Hippocampal formation (tissue), 2 donors: ENCODE results near the gene CCDC82.

Experiments
- DNase-seq, 2 donors: peaks; one replicate each; lab custom pipeline; 2025; lab: John Stamatoyannopoulos, UW

Gene CCDC82

DNA sequence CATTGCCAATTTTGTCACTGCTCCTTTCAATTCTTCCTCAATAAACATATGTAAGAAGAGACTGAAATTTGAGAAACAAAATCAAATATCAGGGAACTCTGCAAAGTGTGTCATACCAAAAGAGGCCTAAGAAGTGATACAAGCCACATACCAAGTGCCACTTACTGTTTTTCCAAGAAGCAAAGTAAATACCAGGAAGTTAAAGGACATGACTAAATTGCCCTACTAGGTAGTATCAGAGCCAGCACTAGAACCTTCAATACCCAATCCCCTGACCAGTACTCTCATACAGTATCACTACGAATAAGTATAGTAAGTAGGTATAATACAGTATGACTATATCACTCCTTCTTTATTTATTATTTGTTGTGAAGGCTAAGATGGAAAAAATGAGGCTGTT lies 60.3 kb downstream of the CCDC82 start:
- no peak for DNase-seq

DNA sequence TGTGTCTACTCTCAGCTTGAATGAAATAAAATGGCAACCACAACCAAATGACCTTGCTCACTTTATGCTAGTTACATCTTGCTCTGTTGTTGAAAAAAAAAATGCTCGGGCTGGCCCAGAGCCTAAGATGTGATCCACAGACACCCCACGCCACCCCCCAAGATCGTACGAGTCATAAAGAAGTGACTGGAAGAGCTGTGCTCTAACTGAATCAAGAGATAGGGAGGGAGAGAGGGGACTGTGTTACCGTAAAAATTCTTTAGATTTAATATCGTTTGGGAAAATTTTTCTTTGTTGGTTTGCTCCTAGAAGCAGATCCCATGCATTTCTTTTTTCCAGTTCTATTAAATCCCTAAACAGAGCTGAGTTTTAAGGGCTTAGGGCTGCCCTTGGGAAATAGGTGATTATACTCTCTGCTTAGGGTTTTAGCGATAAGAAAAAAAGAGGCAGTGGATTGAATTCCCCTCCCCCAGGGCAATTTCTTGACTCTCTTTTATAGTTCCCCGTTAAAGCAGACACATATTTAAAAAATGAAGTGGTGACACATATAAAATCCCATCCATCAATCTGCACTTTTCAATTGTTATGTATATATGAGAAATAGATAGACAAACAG lies 61.2 kb downstream of the CCDC82 start:
- DNase-seq, result no peak

DNA sequence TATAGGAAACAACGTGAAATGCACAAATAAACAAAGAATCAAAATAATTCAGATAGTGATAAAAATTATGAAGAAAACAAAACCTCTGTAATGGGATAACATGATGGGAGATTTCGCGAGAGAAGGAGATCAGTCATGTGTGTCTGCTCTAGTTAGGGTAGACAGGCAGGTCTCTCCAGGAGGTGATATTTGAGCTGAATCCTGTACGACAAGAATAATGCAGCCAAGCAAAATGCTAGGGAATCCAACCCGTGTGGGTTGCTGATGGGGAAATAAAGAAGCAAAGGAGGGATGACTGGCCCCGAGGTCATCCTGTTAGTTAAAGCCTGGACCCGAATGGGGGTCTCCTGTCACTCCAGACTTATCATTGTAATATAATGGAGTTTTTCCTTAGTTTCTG lies 62.8 kb downstream of the CCDC82 start:
- no peak for DNase-seq

DNA sequence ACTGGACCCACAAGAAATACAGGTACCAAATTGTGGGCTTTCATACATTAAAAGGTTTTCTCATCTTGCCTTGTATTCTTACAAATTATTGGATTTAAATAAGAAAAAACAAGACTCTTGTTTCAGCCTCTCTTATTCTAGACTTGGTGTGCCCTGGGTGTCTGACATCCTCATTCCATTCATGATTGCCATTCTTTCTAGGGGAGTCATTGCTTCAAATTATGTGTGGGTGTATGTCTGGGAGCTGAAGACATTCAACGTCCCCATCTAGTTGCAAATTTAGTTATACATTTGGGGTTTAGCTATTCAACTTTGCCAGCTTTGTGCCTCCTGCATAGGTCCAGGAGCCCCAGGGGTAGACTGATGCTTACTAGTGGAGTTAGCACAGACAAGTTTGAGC lies 64.8 kb downstream of the CCDC82 start:
- DNase-seq, result no peak

DNA sequence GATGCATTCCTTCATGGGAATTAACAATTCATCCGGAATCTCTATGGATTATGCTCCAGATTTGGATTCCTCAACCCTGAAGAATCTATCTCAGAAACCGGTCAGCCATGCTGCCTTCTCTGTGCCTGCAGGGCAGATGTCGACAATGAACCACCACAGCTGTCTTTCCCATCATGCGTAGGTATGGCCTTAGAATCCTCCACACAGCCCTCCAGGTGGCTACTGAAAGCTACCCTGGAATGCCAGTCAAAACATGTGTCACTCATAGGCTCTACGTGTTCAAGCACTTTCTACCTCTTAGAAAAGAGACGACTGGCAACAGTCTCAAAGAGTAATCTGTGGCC lies 66.1 kb downstream of the CCDC82 start:
- no peak for DNase-seq

DNA sequence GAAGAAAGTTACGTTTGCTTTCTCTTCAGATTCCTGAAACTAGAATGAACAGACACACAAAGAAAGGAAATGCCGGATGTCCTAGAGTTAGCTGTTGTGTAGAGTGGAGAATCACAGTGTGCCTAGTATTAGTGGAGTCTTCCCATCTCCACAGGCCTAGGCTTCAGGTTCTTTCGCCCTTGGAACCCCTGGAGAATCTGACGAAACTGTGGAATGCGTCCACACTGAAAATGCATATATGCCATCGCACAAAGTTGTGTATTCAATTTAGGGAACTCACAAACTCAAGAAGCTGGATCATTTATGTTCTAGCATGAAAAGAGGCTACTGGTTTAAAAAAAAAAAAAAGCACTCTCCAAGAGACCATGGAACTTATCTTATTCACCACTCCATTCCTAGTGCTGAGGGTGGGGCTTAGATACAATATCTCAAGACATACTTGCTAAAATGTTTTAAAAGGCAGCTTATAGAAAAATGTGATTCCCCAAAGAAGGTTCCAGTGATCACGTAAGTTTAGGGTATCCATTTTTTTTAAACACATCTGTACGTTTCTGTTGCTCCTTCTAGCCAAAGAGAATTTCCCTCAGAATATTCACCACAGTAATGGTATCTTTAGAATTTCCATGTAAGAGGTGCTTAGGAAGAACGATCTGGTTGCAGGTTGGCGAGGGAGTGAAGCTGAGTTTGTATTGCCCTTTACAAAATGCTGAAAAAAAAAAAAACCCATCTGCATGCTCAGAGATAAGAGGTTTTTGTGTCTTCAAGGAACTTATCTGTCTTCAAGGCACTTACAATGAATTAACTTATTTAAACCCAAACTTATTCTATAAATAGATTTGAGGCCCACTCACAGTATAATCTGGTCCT lies 66.7 kb downstream of the CCDC82 start:
- no peak for DNase-seq

DNA sequence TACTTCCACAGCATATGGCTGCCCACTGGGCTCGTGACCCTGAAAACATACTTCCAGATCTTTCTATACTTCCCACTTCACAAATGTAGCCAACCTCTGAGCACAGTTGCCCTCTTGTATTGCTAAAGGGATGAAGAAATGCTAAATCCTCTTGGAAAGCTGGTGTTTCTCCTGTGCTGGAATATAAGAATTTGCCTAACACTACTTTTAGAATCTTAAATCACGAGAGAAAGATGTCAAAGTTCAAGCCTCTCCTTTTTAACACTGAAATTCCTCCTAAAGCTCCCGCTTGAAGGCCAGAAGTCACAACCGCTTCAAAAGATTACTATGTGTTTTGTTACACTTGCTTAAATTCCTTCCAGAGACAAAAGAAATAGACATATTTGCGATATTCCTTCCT lies 68.6 kb downstream of the CCDC82 start:
- DNase-seq, result no peak

DNA sequence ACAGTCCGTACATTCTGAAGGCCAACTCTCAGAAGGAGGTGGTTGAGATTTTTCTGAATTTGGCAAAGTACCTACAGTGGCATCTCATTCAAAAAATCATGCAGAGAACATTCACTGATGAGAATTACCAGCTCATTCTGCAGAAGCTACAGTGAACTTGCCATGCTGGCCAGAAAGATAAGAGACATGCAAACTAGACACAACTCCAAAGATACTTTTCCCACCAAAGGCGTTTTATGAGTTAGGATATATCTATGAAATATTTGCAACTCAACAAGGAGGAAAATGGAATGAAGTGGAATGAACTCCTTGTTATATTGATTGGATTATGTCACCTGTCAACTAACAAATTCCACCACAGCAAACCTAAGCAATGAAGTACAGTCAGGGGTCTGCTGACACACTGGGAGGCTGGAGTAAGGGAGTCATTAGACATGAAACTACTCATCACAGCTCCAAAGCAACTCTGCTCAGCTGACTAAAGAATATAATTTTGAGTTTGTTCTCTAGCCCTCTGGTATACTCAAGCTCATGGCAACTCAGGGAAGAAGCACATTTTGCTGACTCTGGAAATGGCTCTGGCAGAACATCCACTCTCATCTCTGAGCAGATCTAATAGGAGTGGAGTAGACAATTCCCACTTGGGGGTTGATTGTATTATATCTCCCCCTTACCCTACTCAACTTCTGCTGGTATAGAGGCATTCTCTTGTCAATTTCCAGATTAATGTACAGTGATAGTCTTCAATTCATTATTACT lies 69.6 kb downstream of the CCDC82 start:
- DNase-seq, result no peak

DNA sequence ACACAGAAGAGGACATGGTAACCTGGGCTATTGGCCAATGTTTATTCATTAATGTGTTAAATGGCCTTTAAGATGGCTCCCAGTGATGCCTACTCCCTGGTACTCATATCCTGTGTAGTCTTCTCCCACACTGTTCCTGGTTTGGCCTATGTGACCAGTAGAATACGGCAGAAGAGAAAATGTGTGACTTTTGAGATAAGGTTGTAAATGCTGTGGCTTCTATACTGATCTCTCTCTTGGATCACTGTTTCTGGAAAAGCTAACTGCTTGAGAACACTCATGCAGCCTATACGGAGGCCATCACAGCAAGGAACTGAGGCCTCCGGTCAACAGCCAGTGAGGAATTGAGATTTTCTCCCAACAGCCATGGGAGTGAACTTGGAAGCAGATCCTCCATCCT lies 70.9 kb downstream of the CCDC82 start:
- DNase-seq, result no peak

DNA sequence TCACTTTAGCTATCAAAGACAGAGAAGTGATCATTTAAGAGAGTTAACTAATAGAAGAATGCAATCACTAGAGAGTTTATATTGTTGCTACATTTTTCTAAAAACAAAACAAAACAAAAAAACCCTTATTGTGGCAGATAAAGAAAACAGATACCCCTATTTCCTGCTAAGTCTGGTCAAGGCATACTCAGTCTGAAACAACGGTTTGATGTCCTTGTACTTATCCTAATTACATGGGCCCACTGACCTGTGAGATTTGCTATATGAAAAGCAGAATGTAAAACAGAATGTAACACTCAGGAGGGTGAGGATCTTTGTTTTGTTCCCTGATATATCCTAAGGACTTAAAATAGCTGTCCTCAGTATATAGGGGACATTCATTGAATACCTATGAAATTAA lies 71.3 kb downstream of the CCDC82 start:
- no peak for DNase-seq

DNA sequence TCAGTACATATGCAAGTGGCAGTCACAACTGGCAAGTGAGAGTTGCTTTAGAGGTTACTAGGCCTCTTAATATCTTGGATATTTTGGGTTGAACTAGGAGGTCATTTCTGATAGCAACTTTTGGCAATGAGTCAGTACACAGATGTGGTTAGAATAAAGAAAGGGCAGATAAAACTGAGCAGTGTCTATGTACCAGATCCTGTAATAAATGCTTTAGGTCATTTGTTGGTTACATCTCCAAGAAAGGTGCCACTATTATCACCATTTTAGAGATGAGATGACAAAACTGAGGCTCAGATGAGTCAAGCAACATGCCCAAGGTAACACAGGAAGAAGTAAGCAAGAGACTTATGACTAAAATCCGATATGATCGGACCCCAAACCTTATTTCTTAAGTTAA lies 71.7 kb downstream of the CCDC82 start:
- DNase-seq, result no peak

DNA sequence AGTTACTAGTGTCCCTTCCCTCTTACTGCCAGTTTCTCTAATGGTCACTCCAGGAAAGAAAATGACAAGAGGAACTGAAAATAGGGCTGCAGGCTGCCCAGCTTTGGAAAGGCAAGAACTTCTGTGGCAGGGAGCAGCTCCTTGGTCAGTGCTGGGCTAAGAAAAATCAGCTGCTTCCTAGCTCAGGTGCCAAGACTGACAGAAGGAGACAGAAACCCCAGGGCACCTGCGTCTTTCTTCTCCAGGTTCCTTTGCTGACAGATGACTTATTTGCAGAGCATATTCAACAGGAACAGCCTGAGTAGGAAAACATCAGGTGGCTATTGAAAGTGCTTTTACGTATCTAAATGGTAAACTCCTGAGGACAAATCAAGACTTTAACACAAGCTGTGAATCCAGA lies 72.1 kb downstream of the CCDC82 start:
- DNase-seq, result no peak

DNA sequence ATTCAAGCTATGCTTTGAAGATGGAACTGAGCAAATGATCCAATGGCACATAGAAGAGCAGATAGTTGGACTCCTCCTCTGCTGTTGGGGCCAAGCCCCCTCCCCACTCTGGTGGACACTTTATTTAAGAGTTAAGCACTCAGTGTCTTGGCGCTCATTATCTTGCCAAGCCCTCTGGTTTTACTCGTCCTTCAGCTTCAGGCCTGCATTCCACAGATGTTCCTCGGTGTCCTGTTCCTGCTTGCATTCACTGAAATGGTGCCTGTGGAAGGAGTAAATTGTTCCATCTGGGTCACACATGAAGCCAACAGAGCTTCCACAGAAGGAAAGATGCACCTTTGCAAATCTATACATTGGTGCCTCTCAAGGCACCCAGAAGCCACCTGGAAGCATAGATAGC lies 72.8 kb downstream of the CCDC82 start:
- DNase-seq, result no peak

DNA sequence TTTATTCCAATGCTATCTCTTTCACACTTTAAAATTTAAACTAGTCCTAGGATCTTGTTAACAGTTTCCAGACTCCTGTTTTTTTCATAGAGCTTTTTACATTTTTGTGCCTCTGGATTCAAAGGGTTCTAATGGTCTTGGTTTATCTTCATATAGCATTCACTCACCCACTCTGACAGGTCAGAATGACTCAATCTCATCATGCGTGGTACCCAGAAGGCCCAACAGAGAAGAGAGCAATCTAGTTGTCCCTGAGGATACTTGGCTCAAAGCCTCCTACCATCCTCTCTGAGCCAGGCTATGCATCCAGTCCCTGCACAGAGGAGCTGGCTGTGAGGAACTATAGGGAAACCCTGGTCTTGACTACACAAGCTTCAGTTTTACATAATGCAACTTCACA lies 74.2 kb downstream of the CCDC82 start:
- DNase-seq, result no peak

DNA sequence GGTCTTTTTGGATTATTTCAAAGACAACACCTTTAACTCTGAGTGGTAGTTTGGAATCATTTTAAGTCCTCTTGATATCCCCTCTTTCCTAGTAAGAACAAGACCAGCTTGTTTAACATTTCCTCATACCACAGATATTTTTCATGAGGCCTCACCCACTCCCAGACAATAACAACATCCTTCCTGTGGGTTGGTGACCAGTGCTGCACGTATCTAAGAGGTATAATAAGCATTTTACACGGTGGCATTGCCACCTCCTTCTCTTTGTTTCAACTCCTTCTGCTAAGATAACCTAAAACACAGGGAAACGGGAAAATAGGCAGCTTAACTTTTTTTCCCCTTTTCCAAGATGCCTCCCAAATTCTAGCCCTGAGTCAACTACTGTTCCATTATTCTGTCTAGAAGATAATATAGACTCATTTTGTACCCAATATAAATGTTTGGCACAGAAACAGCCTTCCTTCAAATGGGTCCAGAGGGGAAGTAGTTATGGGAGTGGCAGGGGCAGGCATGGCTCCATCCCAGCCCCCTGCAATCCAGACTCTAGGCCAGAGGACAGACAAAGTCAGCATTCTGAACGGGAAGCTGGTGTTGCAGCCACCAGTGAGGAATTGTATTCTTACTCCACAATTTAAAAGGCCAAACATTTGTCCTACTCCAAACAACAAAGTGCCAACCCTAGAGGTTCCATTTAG lies 75.2 kb downstream of the CCDC82 start:
- DNase-seq, result no peak

DNA sequence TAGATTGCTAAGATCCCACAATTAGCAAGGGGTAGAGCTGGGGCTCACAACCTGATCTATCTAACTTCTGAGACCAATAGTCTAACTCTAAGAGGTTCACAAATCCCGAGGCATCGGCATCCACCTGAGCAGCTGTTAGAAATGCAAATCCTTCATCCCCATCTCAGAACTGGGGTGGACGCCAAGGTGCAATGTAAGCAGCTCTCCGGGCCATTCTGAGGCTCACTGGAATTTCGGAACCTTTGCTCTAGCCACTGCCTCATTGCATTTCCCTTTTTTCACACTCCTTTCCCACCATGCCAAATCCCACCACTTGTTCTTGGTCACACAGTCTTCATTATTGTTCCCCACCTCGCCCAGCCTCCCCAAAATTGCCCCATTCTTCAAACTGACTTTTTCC lies 76.5 kb downstream of the CCDC82 start:
- no peak for DNase-seq

DNA sequence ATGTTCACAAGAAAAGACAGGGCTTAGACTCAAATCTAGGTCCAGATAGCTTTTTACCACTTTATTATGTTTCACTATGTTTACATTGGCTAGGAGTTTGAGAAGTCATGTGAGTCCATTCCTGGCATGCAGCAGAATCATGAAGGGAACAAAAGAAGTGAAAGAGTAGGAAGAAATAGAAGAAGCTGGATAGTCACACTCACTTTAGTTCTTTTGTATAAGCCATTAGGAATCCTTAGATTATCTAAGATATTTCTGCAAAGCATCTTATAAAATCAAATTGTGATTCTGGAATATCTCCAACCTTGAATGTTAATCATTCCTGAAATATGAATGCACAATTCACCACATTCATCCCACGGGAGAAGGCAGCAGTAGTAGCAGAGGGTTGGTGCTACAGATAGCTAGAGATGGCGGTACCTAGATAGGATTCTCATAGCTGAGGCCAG lies 78.6 kb downstream of the CCDC82 start:
- DNase-seq, result no peak

DNA sequence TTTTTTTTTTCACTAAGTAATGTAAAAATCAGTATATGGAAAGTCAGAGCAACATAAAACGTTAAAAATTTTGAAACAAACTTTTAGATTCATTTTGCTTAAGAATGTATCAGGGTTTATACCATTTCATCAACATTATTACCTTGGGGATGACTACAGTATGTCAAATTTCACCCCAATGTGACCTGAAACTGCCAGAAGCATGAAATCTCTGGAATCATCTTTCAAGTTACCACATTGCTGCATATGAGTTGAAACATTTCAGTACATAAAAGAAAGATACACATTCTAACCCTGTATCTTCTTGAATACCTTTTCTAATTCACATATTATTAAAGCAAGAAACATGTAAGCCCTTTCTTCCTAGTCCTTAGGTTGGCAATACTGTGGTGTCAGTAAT lies 79.5 kb downstream of the CCDC82 start:
- no peak for DNase-seq

DNA sequence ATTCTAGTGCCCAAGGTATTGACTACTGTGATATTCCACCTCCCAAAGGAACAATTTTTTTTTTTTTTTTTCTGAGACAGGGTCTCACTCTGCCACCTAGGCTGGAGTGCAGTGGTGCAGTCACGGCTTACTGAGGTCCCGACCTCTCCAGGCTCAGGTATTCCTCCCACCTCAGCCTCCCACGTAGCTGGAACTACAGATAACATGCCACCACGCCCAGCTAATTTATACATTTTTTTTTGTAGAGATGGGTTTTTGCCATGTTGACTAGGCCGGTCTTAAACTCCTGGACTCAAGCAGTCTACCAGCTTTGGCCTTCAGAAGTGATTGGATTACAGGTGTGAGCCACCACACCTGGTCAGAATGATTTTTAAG lies 80.1 kb downstream of the CCDC82 start:
- no peak for DNase-seq

DNA sequence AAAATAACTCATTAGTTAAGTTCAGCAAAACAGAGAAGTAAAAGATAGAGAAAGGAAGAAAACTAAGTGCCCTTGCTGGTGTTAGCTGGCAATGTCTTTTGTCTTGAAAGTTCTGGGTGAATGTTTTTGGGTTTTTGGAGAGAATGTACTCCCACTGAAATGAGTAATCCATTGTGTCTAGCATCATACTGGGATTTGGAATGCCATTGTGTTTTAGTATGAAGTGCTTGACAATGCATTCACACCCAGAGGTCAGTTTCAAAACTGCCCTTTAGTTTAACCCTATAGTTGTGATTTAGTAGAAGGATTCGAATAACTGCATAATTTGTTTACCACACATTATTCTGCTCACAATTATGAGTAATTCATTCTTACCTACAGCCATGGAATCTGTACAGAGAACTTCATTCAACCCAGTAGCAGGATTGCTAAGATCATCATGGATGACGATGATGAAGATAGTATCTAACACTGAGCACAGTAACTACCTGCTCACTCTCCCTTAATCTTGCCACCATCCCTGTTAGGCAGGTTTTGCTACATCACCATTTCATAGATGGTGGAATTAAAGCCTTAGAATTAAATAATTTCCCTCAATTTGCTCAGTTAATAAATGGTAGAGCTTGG lies 80.6 kb downstream of the CCDC82 start:
- no peak for DNase-seq

DNA sequence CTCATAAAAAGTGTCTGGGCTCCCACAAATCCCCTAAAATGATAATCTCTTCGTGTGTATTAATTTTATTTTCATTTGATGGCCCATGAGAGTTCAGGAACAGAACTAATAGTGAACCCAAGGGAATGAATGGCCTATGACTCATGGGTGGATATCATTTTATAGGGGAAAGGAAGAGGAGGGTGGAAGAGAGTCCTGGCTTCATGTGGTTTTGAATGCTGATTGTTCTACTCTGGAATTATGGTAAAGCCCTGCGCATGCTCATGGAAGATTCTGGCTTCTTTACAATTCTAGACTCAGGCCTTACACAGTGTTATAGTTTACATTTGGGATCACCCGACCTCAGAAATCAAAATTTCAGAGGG lies 82.0 kb downstream of the CCDC82 start:
- DNase-seq, result no peak
